ENCODE measurements around the gene SNRPE. TPM values are rescaled to one million over a fixed set of nuclear protein-coding genes. Genes with fewer than 3 reads are reported as not detected.

Gene SNRPE
- total and polyA plus RNA-seq, 7 donors: 23.1 to 140 (median 66.0) TPM

- H3K9me3 ChIP-seq: no peaks in the 10 kb centered on the region
- no peak for DNase-seq
- peak overlapping the region in 3 of 4 donors; percentile 31 to 44 (median 42) for H3K27ac ChIP-seq
- H3K36me3 ChIP-seq: peaks cover 0 to 36% (median 6%) of the 10 kb centered on the region in 4 donors
- intact Hi-C loops (cut with DNase I): no loop called here
- H3K4me1 ChIP-seq: peaks cover 0 to 27% (median 23%) of the 10 kb centered on the region in 4 donors
- no peaks in the 10 kb centered on the region for H3K27me3 ChIP-seq
- 54 to 73% methylated on average over 2 of the region's 2 CpGs for WGBS, 2 donors
- no peak overlapping the region for H3K4me3 ChIP-seq
- TF ChIP-seq POLR2A (IDR thresholded peaks at IDR 0.05): no peak
- TF ChIP-seq POLR2AphosphoS5 (IDR thresholded peaks at IDR 0.05): no peak
- no peak for TF ChIP-seq EP300 (IDR thresholded peaks at IDR 0.05)
- TF ChIP-seq, protein P1, sequence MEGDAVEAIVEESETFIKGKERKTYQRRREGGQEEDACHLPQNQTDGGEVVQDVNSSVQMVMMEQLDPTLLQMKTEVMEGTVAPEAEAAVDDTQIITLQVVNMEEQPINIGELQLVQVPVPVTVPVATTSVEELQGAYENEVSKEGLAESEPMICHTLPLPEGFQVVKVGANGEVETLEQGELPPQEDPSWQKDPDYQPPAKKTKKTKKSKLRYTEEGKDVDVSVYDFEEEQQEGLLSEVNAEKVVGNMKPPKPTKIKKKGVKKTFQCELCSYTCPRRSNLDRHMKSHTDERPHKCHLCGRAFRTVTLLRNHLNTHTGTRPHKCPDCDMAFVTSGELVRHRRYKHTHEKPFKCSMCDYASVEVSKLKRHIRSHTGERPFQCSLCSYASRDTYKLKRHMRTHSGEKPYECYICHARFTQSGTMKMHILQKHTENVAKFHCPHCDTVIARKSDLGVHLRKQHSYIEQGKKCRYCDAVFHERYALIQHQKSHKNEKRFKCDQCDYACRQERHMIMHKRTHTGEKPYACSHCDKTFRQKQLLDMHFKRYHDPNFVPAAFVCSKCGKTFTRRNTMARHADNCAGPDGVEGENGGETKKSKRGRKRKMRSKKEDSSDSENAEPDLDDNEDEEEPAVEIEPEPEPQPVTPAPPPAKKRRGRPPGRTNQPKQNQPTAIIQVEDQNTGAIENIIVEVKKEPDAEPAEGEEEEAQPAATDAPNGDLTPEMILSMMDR (IDR thresholded peaks at IDR 0.05): no peak
Observed at GRCh38 chr1:203858055-203858454, 3.3 kb upstream of the SNRPE start.

DNA sequence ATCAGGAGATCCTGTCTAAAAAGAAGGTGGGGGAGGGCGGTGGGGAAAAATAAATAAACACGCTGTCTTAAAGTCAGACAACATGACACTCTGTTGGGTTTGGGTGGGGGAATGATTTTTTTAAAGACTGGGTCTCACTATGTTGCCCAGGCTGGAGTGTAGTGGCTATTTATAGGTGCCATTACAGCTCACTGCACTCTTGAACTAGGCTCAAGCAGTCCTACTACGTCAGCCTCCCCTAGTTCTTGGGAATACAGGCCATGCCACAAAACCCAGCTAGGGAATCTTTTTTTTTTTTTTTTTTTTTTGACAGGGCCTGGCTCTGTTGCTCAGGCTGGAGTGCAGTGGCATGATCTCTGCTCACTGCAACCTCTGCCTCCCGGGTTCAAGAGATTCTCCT is 2.4 kb upstream of the SNRPE start:
- Histone ChIP-seq H3K36me3 (peaks cover 0 to 34% (median 6%) of the 10 kb centered on the region in 4 donors), H3K27ac (peak overlapping the region in 1 of 4 donors; percentile 44), H3K9me3 (no peaks in the 10 kb centered on the region), H3K4me1 (peaks cover 0 to 29% (median 25%) of the 10 kb centered on the region in 4 donors), H3K27me3 (no peaks in the 10 kb centered on the region), H3K4me3 (no peak overlapping the region)
- intact Hi-C loops (cut with DNase I): no loop called here
- 83 to 91% methylated on average over 4 of the region's 4 CpGs for WGBS, 2 donors
- DNase-seq: no peak
- TF ChIP-seq EP300 (IDR thresholded peaks at IDR 0.05): no peak
- no peak for TF ChIP-seq POLR2AphosphoS5 (IDR thresholded peaks at IDR 0.05)
- TF ChIP-seq, protein P1 (IDR thresholded peaks at IDR 0.05): no peak
- TF ChIP-seq POLR2A (IDR thresholded peaks at IDR 0.05): no peak

GRCh38 chr1:203860396-203861025 is 888 bp upstream of the SNRPE start:
- TF ChIP-seq EP300 (IDR thresholded peaks at IDR 0.05): no peak
- TF ChIP-seq POLR2AphosphoS5 (IDR thresholded peaks at IDR 0.05): no peak
- TF ChIP-seq, protein P1 (IDR thresholded peaks at IDR 0.05): no peak
- no peak for TF ChIP-seq POLR2A (IDR thresholded peaks at IDR 0.05)
- no peaks in the 10 kb centered on the region for H3K27me3 ChIP-seq
- intact Hi-C loops (cut with DNase I): loop anchor here (1.0 to 5.0 kb wide), 3 partner anchors 269 to 502 kb away; no protein-coding TSS in a partner anchor
- H3K4me1 ChIP-seq: peaks cover 0 to 29% (median 25%) of the 10 kb centered on the region in 4 donors
- no peaks in the 10 kb centered on the region for H3K9me3 ChIP-seq
- WGBS, 2 donors: 13 to 69% methylated on average over 15 of the region's 15 CpGs
- H3K27ac ChIP-seq: peak overlapping the region; percentile 58 to 79 (median 71)
- H3K36me3 ChIP-seq: peaks cover 4 to 34% (median 13%) of the 10 kb centered on the region in 4 donors
- DNase-seq: no peak
- H3K4me3 ChIP-seq: peak overlapping the region; percentile 61 to 92 (median 77)

DNA sequence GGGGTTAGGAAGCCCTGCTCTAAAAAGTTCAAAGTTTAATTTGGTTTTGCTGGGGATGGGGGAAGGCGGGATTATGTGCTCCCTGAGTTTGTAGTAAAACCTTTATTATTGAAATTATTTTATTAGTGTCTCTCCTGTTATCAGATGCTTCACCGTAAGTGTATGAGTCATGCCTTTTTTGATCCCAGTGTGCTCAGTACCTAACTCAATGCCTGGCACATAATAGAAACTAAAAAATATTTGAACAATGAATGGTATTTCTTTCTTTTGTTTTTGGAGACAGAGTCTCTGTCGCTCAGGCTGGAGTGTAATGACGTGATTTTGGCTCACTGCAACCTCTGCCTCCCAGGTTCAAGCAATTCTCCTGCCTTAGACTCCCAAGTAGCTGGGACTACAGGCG is 6.4 kb downstream of the SNRPE start:
- H3K4me1 ChIP-seq: peaks cover 0 to 29% (median 24%) of the 10 kb centered on the region in 4 donors
- 66 to 78% methylated on average over 5 of the region's 5 CpGs for WGBS, 2 donors
- no peak overlapping the region for H3K4me3 ChIP-seq
- H3K36me3 ChIP-seq: peaks cover 14 to 70% (median 26%) of the 10 kb centered on the region in 4 donors
- no peaks in the 10 kb centered on the region for H3K27me3 ChIP-seq
- intact Hi-C loops (cut with DNase I): no loop called here
- TF ChIP-seq POLR2AphosphoS5 (IDR thresholded peaks at IDR 0.05): no peak
- TF ChIP-seq POLR2A (IDR thresholded peaks at IDR 0.05): no peak
- TF ChIP-seq EP300 (IDR thresholded peaks at IDR 0.05): no peak
- TF ChIP-seq, protein P1 (IDR thresholded peaks at IDR 0.05): no peak
- no peak for DNase-seq
- H3K9me3 ChIP-seq: no peaks in the 10 kb centered on the region
- H3K27ac ChIP-seq: no peak overlapping the region
